Stimulated activated CD4-positive, alpha-beta T cell treated with anti-CD3 and anti-CD28 coated beads, Interleukin-2, amount 100 ng/mL, for 4 hours (primary cell): Measurements from ENCODE around the gene OLFM2.
A peak's percentile ranks its signal among the peaks of the same experiment; 100 is the strongest.
"Not testable (repeated sequence)": the region's sequence is repeated elsewhere in the genome, so short reads cannot be mapped to it uniquely, and the experiment has no call there.

ENCODE experiments used
- DNase-seq: peaks from one replicate; pipeline ENCODE4 v3.0.0-alpha.2; 2020; ENCODE audit warnings: low read depth

The OLFM2 gene

DNA sequence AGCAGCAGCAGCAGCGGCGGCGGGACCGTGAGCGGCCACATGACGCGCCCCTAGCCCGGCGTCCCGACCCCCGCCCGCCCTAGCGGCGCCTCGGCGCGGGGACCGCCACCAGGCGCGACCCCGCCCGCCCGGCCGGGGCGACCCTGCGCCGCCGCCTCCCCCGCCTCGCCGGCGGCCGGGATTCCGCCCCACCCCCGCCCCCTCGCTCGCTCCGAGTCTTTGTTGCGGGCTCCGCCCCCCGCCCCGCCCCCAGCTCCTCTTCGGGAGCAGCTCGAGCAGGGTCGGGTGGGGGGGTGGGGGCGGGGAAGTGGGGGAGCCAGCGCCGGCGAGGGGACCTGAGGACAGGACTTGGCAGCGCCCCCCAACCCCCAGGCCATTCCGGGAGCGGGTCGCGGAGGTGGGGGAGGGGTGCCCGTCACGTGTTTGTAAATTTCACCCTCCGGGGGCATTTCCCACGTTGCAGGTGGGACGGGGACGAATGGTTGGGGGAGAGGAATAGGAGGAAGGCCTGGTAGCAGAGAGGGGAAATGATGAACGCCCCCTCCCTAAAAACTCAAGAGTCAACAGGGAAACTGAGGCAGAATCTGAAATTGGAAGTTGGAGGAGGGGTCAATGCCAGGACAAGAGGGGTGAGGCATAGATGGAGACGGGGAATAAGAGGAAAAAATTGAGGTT lies at the start of gene OLFM2:
Gene OLFM2 (minus strand): TSS at position 190 of the 675 bp plus-strand sequence. CDS start 149 bp downstream, at position 41.
- DNase-seq: peak; percentile 30

DNA sequence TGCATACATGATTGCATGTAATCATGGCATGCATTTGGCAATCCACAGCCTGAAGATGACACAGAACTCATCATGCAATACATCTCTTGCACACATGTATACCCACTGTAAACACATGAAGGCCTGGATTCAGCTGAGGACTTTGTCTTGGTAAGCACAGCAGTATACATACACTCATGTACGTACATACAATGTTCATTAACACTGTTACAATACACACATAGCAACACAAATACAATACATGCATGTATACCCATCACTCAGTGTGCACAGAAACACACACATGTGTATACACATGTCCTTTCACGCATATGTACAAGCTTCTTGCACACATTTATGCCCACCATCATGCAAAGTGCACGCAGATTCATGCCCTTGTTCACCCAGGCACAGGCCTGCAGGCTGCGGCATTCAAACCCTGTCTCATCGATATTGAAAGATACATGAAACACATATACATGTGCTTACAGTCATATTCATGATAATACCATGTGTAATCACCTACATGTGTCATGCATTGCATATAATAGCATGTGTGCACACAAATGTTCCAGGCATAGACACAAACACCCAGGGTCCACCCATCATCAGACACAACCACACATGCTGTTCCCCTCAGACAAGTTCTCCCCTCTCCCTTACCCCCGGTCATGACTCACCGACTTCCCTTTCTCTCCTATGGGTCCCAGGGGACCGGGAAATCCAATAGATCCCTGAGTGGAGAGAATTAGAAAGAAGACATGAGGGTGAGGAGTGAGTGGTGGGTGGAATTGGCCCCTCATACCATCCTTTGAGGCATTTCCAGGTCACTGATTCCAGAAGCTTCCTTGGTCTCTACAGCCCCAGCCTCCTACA lies 45.3 kb upstream of the OLFM2 start:
- no peak for DNase-seq

DNA sequence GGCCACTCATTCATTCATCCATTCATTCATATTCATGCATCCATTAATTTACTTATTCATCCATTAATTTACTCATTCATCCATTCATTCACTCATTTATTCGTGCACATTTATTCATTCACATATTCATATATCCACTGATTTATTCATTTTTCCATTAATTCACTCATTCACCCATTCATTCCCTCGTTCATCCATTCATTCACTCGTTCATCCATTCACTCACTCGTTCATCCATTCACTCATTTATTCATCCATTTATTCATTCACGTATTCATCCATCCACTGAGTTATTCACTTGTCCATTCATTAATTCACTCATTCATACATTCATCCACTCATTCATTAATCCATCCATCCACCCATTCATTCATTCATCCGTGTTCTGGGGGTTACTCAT lies 35.8 kb upstream of the OLFM2 start:
- no peak for DNase-seq

DNA sequence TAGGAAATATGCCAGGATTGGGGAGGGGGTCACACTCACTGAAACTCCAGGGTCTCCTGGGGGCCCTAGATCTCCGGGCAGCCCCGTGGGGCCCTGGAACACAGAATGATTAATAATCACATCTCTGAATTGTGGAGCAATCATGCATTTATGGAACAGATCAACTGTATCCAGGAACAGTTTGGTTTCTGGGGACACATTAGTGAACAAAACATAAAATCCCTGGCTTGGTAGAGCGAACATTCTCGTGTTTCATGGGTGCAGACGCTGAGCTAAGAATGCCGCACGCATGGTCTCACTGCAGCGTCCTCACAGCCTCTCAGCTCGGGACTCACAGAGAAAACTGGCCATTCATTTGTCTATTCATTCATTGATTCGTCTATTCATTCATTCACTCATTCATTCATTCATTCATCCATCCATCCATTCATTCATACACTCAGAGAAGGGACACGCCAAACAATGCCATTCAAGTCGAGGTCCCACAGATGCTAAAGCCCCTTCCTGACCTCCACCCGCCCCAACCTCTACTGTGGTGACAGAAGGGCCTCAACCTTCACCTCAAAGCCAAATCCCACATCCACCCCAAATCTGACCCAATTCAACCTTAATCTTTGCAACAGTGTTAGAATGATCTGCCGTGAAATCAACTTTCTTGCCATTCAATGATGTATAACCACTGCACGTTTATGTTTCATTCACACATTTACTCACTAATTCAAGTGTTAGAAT lies 35.0 kb upstream of the OLFM2 start:
- no peak for DNase-seq

DNA sequence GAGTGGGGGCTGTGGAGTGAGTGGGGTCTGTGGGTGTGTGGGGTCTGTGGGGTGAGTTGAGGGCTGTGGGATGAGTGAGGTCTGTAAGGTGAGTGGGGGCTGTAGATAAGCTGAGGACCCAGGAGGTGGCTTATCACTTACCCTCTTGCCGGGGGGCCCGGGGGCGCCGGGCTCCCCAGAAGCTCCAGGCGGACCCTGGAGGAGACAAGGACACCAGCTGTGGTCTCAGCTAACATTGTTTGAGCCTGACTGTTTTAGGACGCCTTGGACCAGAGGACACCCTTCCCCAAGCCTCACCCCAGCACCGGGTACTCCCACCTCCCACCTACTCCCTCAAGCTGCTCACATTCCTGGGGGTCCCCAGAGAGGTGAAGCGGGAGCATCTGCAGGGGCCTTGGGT lies 34.2 kb upstream of the OLFM2 start:
- no peak for DNase-seq

DNA sequence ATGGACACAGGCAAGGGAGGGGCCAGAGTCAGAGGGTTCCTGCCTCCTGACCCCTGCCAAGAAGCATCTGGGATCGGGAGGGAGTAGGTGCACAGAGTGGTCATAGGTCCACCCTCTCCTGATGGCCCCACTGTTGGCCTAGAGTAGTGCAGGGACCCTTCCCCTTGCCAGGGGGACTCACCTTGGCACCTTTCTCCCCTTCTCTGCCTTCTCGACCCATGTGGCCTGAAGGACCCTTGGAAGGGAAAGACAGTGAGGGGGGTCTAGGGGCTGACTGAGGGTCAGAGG lies 33.3 kb upstream of the OLFM2 start:
- DNase-seq: no peak

DNA sequence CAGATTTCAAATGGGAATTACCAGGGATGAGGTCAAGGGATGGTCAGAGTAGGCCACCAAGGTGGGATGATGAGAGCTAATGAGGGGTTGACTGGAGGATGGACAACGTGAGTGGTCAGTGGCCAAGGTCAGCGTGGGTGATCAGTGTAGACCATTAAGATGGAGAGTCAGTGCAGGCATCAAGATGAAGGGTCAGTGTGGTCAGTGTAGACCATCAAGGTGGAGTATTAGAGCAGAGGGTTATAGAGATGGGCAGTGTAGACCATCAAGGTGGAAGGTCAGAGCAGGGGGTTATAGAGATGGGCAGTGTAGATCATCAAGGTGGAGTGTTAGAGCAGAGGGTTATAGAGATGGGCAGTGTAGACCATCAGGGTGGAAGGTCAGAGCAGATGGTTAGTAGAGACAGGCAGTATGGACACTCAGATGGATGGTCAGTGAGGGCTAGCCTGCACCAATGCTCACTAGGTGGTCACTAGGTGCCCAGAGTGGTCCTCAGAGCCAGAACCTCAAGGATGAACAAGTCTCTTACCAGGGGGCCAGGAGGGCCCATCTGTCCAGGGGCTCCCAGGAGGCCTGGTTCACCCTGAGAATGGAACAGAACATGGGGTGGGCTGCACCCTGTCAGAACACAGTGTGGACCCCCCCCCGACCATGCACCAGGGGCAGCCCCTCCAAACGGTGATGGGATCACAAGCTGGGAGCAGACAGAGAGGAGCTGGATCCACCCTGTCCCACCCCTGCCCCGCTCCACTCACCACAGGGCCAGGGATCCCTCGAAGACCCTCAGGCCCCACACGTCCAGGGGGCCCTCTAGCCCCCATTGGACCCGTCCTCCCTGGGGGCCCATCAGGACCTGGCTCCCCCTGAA lies 32.7 kb upstream of the OLFM2 start:
- no peak for DNase-seq

DNA sequence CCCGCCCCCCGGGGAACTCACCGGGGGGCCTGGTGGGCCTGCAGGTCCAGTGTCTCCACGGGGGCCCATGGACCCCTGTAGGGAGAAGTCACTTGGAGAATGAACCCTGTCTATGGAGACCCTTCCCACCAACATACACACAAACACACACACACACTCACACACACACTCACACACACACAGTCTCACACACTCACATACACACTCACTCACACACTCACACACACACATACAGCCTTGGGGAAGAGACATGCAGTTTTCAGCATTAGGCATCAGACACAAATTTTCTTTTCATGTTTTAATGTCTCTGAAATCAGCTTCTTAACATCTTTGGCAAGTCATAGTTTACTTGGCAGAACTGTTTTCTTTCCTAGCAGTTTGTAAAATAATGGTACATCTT lies 31.0 kb upstream of the OLFM2 start:
- no peak for DNase-seq

DNA sequence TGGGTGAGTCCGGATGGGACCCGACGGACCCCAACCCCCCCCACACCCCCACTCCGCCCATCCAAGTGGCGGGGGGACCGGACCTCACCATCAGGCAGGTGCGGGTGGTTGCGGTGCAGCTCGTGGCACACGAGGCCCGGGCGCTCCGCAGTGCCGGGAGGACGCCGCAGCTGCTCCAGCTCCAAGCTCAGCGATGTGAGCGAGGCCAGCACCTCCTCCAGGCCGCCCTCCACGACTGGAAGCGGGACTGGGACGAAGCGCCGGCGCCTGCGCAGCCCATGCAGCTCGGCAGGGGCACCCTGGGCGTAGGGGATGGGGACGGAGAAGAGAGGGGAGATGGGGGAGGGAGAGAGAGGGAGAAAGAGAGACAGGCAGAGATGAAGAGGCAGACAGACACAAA lies 30.1 kb upstream of the OLFM2 start:
- no peak for DNase-seq

DNA sequence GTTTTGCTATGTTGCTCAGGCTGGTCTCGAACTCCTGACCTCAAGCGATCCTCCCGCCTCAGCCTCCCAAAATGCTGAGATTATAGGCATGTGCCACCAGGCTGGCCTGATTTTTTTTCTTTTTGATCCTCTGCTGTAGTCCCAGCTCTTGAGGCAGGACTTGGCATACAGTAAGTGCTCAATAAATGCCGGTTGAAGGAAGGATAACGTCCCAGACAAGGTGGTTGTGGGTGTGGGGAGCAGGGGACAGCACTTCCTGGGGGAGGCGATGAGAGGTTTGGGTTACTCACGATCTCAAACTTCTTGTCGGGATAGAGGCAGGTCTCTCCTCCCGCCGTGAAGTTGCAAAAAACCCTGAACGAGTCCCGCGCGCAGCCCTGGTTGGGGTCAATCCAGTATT lies 29.7 kb upstream of the OLFM2 start:
- no peak for DNase-seq

DNA sequence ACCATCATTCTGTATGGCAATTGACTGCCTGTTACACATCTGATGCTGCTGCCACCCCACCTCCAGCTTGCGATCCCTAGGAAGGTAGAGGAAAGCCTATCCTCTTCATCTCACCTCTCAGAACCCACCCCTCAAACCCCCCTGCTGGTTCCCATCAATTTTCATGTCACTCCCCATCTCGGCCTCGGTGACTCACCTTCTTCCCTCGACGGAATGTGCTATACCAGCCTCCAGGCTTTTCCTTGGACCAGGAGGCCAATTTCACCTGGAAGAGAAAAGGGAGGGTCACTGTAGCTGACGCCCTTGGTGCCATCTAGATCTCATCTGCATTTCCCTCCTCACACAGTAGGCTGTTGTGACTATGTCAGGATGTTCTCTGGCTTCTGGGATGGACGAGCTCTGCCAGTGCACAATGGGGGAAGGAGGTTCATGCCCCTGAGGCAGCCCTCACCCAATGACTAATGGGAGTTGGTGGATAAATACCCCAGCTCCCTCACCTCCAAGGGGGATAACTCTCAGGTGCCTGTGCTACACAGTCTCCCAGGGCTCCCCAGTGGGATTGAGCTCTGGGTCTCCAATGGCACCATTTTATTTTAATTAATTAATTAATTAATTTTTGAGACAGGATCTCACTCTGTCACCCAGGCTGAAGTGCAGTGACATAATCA lies 26.4 kb upstream of the OLFM2 start:
- no peak for DNase-seq

DNA sequence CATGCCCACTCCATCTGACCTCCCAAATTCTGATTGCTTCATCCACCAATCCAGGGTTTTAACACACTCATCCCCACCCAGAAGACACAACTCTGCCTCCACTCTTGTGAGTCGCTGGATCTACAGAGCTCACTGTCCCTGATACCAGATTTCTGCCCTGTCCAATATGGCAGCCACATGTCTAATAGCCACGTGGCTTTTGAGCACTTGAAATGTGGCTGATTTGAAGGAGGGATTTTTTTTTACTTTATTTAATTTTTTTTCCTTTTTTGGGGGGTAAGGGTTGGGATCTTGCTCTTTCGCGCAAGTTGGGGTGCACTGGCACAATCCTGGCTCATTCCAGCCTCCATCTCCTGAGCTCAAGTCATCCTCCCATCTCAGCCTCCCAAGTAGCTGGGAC lies 24.8 kb upstream of the OLFM2 start:
- DNase-seq: no peak

DNA sequence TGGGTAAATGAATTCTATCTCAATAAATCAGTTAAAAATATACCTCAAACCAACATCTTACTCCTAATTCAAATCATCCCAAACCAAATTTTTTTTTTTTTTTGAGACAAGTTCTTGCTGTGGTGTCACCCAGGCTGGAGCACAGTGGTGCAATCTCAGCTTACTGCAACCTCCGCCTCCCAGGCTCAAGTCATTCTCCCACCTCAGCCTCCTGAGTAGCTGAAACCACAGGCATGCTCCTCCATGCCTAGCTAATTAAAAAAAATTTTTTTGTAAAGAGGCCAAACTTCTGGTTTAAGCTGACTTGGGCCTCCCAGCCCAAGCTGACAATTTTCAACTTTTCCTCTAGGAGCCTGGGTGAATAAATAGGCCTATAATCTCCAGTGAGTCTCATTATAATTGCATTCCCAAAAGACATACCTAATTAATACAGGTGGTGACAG lies 22.1 kb upstream of the OLFM2 start:
- DNase-seq: no peak

DNA sequence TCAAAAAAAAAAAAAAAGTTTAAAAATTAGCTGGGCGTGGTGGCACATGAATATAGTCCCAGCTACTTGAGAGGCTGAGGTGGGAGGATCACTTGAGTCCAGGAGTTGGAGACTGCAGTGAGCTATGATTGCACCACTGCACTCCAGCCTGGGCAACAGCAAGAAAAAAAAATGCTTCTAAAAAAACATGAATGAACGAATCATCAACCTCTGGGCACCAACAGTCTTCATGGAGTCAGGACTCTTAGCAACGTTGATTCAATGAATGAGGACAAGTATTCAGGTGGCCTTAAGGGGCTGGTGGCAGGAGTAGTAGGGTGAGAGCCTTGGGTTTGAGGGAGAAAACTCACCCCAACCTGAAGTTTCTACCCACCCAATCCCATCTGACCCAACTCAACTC lies 20.6 kb upstream of the OLFM2 start:
- no peak for DNase-seq

DNA sequence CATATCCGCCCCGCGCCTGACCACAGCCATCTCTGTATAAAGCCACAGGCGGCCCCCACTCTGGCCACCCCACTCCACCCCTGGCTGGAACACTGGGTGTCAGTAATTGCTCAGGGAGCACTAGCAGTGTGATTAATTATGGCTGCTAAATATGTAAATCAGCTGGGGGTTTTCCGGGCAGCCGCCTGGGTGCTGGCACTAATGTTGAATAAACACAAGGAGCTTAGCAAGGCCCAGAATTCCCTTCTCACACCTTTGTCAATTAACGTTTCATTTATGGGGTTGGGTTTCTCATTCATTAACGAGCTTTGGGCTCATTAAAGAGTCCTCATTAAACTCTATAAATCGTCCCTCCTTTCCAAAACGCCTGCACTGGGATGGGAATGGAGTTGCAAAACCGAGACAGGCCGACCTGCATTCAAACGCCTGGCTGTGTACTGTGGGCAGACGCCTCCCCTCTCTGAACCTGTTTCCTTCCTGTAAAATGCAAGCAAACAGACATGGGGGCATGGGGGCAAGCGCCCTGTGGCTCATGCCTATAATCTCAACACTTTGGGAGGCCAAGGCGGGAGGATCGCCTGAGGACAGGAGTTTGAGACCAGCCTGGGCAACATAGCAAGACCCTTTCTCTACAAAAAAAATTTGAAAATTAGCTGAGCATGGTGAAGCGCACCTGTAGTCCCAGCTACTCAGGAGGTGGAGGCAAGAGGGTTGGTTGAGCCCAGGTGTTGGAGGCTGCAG lies 17.7 kb upstream of the OLFM2 start:
- DNase-seq: no peak

DNA sequence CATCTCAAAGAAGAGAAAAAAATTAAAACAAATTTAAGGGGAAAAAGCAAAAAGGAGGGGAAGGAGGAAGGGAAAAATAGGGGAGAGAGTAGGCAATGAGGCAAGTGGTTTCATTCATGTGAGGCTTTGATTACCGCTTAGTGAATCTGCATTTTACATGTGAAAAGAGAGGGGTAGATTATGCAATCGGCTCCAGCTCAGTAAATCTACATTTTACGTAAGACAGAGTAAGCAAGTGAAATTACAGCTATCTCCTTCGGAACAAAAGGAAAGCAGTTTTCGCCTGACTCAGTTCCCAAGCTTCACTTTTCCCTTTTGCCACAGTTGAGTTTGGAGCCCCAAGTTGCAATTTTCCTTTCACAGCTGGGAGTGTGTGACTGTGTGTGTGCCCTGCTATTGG lies 16.0 kb upstream of the OLFM2 start:
- DNase-seq: no peak

DNA sequence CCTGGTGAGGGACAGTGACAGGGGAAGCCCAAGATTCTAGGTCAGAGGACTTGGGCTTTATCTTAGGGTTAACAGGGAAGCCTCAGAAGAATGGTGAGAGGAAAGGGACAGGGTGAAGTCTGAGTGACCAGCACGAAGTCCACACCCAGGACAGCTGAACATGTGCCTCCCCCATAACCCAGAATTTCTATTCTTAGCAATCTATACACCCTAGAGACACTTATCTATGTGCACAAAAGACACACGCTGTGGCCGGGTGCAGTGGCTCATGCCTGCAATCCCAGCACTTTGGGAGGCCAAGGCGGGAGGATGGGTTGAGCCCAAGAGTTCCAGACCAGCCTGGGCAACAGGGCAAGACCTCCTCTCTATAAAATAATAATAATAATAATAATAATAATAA lies 11.1 kb upstream of the OLFM2 start:
- no peak for DNase-seq

DNA sequence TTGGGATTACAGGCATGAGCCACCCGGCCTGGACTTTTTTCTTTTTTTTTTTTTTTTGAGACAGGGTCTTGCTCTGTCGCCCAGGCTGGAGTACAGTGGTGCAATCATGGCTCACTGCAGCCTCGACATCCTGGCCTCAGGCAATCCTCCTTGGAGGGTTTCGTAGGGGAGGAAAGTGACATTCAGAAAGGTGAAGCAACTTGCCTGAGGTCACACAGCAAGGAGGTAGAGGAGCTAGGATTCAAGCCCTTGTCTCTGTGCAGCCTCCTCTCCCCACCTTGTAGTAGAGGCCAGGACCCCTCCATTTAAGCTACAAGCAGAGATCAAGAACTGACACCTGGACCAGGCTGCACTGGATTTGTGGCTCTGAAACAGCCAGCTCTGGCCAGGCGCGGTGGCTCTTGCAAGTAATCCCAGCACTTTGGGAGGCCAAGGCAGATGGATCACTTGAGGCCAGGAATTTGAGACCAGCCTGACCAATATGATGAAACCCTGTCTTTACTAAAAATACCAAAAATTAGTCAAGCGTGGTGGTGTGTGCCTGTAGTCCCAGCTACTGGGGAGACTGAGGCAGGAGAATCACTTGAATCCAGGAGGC lies 10.3 kb upstream of the OLFM2 start:
- not testable (repeated sequence) for DNase-seq

DNA sequence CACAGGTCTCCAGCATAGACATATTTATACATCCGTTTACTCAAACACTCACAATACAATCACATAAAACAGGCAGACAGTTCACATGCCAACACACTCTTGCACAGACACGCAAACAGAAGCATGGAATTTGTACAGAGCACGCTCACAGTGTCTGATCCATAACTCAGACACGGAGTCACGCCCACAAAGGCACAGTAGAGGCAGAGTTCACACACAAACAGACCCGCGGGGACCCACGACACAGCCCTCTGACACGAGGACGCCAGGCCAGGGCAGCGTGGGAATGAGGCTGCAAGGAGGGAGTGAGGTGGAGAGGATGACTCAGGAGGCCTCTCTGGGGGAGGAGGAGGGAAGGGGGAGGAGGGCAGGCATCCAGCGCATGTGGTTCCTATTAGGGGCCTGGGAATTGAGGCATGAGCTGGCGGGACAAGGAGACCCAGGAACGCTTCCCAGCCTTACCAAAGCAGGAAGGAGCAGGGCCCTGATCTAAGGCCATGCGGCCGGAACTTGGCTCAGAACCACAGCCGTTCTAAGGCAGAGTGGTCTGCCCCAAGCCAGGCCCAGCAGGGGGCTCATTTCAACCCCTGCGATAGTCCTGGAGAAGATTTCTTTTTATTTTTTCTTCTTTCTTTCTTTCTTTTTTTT lies 9.1 kb upstream of the OLFM2 start:
- DNase-seq: no peak

DNA sequence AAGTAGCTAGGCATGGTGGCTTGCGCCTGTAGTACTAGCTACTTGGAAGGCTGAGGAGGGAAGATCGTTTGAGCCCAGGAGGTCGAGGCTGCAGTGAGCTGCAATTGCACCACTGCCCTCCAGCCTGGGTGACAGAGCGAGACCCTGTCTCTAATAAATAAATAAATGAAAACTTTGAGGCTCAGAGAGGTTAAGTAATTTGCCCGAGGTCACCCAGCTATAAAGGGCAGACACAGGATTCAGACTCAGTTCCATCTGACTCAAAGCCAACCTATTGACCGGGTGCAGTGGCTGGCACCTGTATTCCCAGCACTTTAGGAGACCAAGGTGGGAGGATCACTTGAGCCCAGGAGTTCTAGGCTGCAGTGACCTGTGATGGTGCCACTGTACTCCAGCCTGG lies 7.4 kb upstream of the OLFM2 start:
- no peak for DNase-seq
